Inflammatory macrophage (primary cell): ENCODE measurements around the gene SUN2.

Experiments
- DNase-seq, 2 donors: peaks; one replicate each; pipeline ENCODE4 v3.0.0-alpha.2; 2020 to 2022

Gene SUN2

DNA sequence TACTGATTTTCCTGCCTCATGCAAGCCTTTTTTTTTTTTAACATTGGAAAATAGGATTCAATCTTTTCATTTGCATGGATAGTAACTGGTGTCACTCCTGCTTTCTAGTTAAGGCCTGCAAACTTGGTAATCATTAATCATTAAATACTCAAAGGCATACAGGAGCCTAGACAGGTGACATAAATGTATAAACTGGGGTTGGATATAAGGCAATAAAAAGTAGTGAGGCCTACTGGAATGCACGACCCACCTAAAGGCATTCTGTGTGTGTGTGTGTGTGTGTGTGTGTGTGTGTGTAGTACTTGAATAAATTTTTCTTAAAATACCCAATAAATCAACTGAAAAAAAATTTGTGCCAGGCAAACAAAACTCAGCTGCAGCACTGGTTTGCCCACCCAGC lies 66.1 kb downstream of the SUN2 start:
- DNase-seq, result no peak

GRCh38 chr22:38685761-38686160 lies 70.0 kb downstream of the SUN2 start:
- no peak for DNase-seq

DNA sequence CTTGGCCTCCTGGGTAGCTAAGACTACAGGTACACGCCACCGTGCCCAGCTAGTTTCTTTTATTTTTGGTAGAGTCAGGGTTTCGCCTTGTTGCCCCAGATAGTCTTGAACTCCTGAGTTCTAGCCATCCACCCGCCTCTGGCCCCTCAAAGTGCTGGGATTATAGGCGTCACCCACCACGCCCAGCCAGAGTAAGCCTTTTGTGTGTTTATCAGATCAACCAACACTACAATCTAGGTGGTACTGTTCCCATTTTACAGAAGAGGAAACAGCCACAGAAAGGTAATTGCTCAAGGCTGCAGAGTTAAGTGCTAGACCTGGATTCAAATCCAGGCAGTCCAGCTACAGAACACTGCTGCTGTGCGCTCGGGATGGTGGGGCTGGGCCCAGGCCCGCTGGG lies 70.9 kb downstream of the SUN2 start:
- DNase-seq, result no peak
